Stimulated activated CD4-positive, alpha-beta T cell treated with anti-CD3 and anti-CD28 coated beads, TNF-alpha, amount 100 ng/mL, for 4 hours (primary cell): ENCODE data around the gene MTOR.
"Not testable (repeated sequence)": the region's sequence is repeated elsewhere in the genome, so short reads cannot be mapped to it uniquely, and the experiment has no call there.

Experiments used
- DNase-seq, 3 experiments: peaks; one replicate each; pipeline ENCODE4 v3.0.0-alpha.2; 2020; ENCODE audit warnings: low read depth in 3 of 3

Gene MTOR

DNA sequence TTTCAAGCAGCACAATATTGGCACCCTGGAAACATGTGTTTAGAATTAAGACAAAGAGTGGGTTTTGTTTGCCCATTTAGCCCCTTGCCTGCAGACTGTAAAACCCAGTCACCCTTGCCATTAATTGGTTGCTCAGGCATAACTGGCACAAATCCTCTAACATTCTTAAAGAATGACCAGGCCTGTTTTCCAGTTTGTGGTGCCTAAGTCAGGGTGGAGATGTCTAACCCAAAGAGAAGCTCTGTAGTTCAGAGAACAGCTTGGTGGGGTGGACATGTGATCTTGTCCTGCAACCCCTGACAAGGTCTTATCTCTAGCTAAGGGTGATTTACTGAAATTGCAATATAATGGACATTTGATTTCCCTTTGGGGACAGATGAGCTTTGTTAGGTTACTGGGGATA is 82.0 kb downstream of the MTOR start:
- no peak for DNase-seq

GRCh38 chr1:11179749-11180148 is 82.6 kb downstream of the MTOR start:
- not testable (repeated sequence) for DNase-seq

DNA sequence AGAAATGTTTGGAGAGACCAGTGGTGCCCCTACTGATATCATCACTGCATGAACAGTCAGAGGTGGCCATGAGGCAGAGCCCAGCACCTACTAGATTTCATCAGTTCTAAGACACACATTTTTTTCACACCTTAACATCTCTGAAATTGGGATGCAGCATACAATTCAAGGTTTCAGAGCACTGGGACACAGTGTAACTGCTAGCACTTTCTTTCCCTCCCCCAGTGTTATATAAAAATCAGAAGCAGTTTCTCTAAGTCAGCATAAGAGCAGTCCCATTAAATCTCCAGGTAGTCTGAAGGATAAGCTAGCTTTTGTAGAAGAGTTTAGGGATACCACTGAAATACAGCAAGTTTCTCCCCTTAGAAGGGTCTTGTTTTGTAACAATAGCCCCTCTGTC is 83.2 kb downstream of the MTOR start:
- DNase-seq = no peak

GRCh38 chr1:11178021-11179015 is 84.0 kb downstream of the MTOR start:
- DNase-seq = no peak

- DNase-seq = no peak
These were observed 86.2 kb downstream of the MTOR start for GRCh38 chr1:11176081-11176706.

DNA sequence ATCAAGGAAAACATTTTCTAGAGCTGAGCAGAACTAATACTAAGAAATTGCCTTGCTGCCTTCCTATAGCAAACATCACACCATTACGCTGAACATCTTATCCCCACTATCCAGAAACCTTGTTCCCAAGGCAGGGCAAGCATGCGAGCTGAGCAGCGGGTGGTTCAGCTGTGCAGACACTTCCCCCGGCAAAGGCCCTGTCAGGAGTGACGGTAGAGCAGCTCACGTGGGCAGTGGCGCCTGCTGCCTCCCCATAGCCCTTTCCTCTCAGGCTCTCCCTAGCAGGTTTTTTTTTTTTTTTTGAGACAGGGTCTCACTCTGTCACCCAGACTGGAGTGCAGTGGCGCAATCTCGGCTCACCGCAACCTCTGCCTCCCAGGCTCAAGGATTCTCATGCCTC is 86.9 kb downstream of the MTOR start:
- DNase-seq = no peak

DNA sequence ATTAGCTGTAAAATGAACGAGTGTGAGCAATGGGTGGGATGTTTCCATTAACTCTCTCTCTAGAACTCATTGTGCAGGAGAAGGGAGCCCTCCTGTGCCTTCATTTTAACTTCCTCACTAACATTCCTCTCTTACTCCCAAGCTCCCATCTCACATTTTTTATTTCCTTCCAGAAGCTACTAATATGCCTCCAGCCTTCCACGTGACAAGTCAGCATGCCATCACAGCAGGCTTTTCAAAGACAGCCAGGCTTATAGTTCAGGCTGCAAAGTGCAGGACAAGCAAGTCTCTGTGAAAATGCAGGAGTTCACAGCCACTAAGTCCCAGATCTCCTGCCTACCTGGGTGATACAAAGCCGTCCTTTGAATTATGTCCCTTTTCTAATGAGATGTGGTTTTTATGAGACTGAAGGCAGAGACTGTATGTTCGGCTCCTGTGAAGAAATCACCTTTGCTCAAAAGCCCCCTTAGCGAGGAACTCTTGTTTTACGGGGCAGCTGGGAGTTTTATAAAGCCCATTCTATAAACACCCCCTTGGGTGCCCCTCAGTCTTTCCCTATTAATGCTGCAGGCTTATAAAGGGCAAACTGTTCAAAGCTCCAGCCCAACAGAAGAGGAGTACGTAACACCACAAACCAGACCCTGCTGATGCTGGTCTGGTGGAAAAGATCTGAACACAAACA is 87.9 kb downstream of the MTOR start:
- DNase-seq = no peak

- DNase-seq = no peak
These were observed 92.2 kb downstream of the MTOR start for GRCh38 chr1:11170102-11170501.

DNA sequence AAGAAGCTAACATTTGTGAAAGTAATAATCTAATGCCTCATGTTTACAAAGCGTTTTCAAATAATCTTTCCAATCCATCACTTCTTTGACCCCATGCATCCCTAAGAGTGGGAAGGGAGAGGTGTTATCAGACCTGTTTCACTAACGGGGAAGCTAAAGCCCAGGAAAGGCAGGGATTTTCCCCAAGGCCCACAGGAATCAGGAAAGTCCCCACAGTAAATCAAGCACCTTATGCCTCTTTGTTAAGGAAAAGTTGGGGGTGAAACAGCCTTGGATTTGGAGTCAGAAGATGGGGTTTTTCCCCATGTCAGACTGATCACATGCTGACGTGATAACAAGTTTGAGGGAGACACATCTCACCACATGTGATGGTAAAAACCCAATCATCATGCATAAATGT is 93.1 kb downstream of the MTOR start:
- DNase-seq = no peak

DNA sequence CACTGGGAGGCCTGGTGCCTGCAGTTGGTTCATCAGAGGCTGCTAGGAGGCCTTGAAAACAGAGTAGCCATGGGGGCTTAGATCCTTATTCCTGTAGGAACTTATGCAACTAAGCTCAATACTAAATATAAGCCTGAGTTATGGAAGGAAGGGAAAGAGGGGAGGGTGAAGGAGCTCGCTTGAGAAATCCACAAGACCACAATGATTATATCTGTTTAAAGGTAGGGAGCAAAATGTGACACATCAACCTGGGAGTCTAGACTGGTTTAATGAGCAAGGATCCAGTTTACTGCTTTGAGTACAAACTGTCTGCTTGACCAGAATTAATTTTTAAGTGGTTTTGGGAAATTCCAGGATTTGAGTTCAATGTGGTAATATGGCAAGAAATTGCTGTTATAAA is 93.6 kb downstream of the MTOR start:
- no peak for DNase-seq

DNA sequence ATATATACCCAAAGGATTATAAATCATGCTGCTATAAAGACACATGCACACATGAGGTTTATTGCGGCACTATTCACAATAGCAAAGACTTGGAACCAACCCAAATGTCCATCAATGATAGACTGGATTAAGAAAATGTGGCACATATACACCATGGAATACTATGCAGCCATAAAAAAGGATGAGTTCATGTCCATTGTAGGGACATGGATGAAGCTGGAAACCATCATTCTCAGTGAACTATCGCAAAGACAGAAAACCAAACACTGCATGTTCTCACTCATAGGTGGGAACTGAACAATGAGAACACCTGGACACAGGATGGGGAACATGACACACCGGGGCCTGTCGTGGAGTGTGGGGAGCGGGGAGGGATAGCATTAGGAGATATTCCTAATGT is 95.6 kb downstream of the MTOR start:
- not testable (repeated sequence) for DNase-seq

DNA sequence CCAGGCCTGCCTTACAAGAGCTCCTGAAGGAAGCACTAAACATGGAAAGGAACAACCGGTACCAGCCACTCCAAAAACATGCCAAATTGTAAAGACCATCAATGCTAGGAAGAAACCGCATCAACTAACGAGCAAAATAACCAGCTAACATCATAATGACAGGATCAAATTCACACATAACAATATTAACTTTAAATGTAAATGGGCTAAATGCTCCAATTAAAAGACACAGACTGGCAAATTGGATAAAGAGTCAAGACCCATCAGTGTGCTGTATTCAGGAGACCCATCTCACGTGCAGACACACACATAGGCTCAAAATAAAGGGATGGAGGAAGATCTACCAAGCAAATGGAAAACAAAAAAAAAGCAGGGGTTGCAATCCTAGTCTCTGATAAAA is 99.6 kb downstream of the MTOR start:
- not testable (repeated sequence) for DNase-seq

DNA sequence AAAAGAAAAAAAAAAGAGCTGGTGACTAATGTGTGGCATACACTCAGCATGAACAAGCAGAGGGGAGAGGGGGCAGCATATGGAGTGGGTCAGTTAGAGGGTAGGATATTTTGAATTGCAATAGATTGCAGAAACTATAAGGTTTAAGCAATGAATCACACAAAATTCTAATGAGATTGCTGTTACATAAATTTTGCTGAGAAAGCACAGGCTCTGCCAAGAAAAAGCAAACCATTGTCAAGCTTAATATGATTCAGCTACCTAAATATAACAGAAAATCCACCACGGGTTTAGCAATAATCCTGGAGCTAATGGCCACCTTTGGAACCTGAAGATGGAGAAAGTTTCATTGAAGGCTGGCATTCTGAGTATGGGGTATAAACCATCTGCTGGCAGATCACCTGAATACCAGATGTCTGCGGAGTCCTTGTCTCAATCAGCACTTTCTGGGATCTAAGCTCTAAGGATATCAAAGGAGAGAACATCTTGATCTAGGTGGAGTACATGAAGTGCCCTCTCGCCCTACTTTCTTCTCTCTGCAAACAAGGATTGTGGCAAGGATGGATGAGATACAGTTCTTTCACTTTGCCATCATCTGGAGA is 103.5 kb downstream of the MTOR start:
- no peak for DNase-seq

DNA sequence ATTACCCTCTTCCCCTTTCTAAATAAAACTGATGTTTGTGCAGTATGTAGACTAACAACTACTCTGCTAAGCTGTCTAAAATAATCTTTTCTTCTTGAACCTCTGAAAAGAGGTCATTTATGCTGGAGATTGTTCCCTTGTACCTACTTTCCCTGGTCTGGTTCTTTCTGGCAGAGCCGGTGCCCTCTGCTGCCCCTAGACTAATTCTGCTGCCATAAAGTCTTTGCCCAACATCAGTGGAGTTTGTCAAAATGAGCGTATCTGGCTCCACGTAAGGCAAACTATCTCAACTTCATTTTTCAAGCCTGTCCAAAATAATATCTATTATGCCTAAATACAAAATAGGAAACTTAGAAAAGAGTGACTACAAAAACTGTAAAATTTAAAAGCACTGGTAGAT is 104.1 kb downstream of the MTOR start:
- DNase-seq = no peak

- DNase-seq = no peak
These were observed 104.5 kb downstream of the MTOR start for GRCh38 chr1:11157867-11158266.

GRCh38 chr1:11157394-11157793 is 105.0 kb downstream of the MTOR start:
- no peak for DNase-seq

DNA sequence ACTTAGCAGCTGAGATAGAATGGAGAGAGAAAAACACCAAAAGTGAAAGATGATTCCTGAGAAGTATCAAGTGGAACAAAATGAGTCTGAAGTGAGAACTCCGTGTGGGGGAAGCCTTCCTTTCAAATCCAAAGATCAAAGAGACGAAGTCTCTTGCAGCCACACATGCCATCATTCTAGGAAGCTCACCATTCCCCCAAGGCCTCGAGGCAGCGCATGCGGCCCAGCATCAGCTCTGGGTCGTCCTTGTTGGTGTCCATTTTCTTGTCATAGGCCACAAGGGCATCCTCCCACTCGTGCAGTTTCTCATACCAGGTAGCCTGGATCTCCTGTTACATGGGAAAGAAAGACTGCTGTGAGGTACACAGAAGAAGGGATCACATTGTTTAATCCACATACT is 105.4 kb downstream of the MTOR start:
- no peak for DNase-seq

- DNase-seq = no peak
These were observed 105.9 kb downstream of the MTOR start for GRCh38 chr1:11156441-11156840.

DNA sequence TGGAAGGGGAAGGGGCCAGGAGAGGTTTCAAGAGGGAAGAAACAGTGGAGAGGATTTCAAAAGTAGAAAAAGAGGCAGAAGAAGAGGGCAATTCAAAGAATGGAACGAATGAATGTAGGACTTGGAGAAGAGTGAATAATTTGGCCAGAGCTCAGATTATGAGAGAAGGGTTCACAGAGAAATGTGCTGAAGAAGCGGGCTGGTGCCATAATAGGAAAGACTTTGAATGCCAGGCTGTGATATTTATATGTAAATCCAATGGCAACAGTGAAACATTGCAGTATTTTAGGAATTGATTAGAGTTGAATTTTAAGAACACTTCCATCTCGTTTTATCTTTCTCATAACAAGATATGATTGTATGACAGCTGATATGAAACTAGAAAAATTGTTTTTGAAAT is 109.2 kb downstream of the MTOR start:
- no peak for DNase-seq

GRCh38 chr1:11152755-11153154 is 109.6 kb downstream of the MTOR start:
- DNase-seq = no peak

DNA sequence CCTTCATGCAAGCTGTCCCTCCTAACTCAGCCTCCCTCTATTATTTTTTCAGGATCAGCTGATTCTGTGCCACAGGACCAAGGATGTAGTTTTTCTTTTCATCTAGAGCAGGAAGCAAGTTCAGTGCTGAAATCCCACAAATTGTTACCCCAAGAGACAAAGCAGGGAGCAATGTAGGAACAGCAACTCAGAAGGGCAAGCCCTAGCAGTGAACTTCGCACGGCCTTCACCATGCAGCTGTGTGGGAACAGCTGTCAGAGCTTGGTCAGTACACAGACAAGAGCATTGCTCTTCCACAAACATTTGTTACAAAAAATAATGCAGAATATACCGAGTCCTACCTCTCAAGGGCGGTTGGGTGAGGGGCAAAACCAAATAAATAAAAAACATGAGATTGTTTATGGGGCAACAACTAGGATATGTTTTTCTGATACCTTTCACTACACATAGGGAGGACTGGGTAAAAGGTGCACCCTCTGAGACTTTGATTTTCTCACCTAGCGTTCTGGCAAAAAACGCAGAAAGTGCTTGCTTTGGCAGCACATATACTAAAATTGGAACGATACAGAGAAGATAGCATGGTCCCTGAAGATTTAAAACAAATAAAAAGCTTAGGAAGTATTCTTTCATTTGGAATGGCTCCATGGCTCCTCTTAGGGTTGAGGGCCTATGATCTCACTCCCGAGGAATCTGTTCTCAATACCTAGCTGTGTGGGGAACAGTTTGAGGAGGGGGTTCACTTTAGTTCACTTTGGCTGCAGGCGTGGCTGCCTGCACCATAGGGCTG is 110.3 kb downstream of the MTOR start:
- no peak for DNase-seq
